ENCODE results near the gene ELOVL7.

GRCh38 chr5:60843386-60843935 is 608 bp downstream of the ELOVL7 start:
- TF ChIP-seq POLR2A (IDR thresholded peaks at IDR 0.05; ENCODE audit: low read length) (no peak), GATA1 (IDR thresholded peaks at IDR 0.05; ENCODE audit: low read depth, low read length) (no peak)

Data from erythroblast (primary cell).